Cardiac fibroblast (primary cell): ENCODE data around the gene DBF4B.

Source experiments
- DNase-seq, 2 donors: peaks; one replicate each; pipeline versions ENCODE4 v3.0.0 to v3.0.0-alpha.2; 2010; ENCODE audit warnings: low read depth in 2 of 2
- H3K4me3 ChIP-seq, 2 donors: replicated peaks in 1 of 2; 1 replicate in 1 of 2; 2 replicates in 1 of 2; pipeline ENCODE4 v1.5.1; 2011; ENCODE audit warnings: low read depth in 2 of 2, low read length in 2 of 2, mild to moderate bottlenecking in 2 of 2, moderate library complexity in 1 of 2
- CTCF ChIP-seq: IDR thresholded peaks from one replicate; pipeline ENCODE4 v1.5.1; 2011; ENCODE audit warnings: low read depth, mild to moderate bottlenecking, low read length, inconsistent platforms

DBF4B gene

GRCh38 chr17:44761932-44762810 lies 53.7 kb downstream of the DBF4B start:
- no peak for DNase-seq
- no peak for TF ChIP-seq CTCF

GRCh38 chr17:44763170-44763569 lies 54.7 kb downstream of the DBF4B start:
- DNase-seq: no peak
- no peak for TF ChIP-seq CTCF
- H3K4me3 ChIP-seq: no peak overlapping the region

More at GRCh38 chr17:44761932-44762810, 53.7 kb downstream of the DBF4B start:
- H3K4me3 ChIP-seq: no peak overlapping the region

GRCh38 chr17:44765965-44766364 lies 57.5 kb downstream of the DBF4B start:
- no peak overlapping the region for H3K4me3 ChIP-seq
- TF ChIP-seq CTCF: no peak
- DNase-seq: no peak

GRCh38 chr17:44766409-44767038 lies 58.1 kb downstream of the DBF4B start:
- TF ChIP-seq CTCF: no peak
- no peak for DNase-seq
- no peak overlapping the region for H3K4me3 ChIP-seq

- TF ChIP-seq CTCF: no peak
- no peak overlapping the region for H3K4me3 ChIP-seq
- no peak for DNase-seq
These were observed 59.0 kb downstream of the DBF4B start for GRCh38 chr17:44767493-44767892.

- TF ChIP-seq CTCF: no peak
- no peak for DNase-seq
- no peak overlapping the region for H3K4me3 ChIP-seq
These were observed 60.2 kb downstream of the DBF4B start for GRCh38 chr17:44768505-44769142.
